ENCODE measurements around the gene MYH6. TPM values are rescaled to one million over a fixed set of nuclear protein-coding genes. Genes with fewer than 3 reads are reported as not detected.

MYH6 gene
- total and polyA plus RNA-seq, 8 donors = 0.03 to 1.5 (median 0.05) TPM; not detected in 3

DNA sequence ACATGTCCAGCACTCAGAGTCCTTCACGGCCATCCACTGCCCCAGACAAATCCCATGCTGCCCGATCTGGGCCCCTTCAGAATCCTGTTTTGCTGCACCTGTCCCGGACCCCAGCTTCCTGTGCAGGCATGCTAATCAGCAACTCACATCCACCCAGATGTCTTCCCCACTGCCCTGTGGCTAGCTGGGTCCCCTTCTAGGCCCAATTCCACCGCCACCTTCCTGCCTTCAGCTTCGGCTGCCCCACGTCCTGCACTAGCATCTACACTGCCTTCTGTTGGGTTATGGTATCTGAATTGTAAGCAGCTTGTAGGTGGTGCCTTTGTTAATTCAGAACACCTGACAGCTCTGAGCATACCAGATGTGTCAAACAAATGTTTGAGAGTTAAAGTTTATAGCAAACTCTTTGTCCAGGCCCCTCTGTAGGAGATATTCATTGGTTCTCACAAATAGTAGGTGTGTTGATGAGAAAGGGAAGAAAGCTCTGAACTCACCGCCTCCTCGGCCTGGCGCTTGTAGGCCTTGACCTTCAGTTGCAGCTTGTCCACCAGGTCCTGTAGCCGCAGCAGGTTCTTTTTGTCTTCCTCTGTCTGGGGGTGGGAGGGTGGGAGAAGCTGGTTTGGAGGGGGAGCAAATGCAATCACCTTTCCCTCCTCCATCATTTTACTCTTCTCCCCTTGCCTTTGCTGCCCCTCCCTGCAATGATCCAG is 25.2 kb downstream of the MYH6 start:
- intact Hi-C loops (cut with DNase I) = no loop called here
- no peak for ATAC-seq
- Histone ChIP-seq H3K36me3 (no peaks in the 10 kb centered on the region), H3K27ac (no peak overlapping the region), H3K4me1 (no peaks in the 10 kb centered on the region), H3K4me3 (no peak overlapping the region), H3K27me3 (peaks cover 0 to 36% of the 10 kb centered on the region in 2 donors), H3K9me3 (no peaks in the 10 kb centered on the region)
- TF ChIP-seq, protein P1, sequence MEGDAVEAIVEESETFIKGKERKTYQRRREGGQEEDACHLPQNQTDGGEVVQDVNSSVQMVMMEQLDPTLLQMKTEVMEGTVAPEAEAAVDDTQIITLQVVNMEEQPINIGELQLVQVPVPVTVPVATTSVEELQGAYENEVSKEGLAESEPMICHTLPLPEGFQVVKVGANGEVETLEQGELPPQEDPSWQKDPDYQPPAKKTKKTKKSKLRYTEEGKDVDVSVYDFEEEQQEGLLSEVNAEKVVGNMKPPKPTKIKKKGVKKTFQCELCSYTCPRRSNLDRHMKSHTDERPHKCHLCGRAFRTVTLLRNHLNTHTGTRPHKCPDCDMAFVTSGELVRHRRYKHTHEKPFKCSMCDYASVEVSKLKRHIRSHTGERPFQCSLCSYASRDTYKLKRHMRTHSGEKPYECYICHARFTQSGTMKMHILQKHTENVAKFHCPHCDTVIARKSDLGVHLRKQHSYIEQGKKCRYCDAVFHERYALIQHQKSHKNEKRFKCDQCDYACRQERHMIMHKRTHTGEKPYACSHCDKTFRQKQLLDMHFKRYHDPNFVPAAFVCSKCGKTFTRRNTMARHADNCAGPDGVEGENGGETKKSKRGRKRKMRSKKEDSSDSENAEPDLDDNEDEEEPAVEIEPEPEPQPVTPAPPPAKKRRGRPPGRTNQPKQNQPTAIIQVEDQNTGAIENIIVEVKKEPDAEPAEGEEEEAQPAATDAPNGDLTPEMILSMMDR (IDR thresholded peaks at IDR 0.05) = no peak
- no peak for DNase-seq

DNA sequence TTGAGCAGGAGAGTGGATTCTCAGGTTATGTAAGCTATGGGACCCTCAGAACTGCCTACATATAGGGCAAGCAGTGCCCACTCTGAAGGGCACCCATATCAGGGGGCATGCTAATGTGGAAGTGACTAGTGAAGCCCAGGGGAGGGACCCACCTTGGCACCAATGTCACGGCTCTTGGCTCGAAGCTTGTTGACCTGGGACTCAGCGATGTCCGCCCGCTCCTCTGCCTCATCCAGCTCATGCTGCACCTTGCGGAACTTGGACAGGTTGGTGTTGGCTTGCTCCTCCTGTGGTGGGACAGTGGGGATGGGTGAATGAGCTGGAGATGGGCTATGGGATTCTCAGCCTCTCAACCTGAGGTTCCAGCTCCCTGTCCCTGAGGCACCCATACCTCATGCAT is 25.8 kb downstream of the MYH6 start:
- Histone ChIP-seq H3K27ac (no peak overlapping the region), H3K4me3 (no peak overlapping the region), H3K36me3 (no peaks in the 10 kb centered on the region), H3K9me3 (no peaks in the 10 kb centered on the region), H3K27me3 (peaks cover 0 to 36% of the 10 kb centered on the region in 2 donors), H3K4me1 (no peaks in the 10 kb centered on the region)
- ATAC-seq (no peak), DNase-seq (no peak)
- TF ChIP-seq, protein P1 (IDR thresholded peaks at IDR 0.05) = no peak
- intact Hi-C loops (cut with DNase I) = no loop called here

DNA sequence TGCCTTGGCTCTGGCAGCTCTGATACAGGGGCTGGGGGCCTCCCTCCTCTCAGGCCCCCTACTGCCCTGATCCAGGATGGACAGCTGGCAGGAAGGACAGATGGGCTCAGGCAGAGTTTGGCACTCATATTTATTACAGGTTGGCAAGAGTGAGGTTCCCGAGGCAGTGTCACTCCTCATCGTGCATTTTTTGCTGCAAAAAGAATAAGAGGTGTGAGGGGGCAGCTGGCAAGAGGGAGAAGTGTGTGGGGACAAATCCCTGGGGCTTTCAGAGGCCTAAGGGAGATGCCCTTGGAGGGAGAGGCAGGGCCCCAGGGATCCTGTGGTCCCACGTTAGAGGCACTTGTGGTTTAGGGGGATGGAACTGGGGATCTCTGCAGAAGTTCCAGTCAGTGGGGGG is 26.2 kb downstream of the MYH6 start:
- no peak overlapping the region for H3K4me3 ChIP-seq
- intact Hi-C loops (cut with DNase I) = no loop called here
- H3K4me1 ChIP-seq = no peaks in the 10 kb centered on the region
- H3K9me3 ChIP-seq = no peaks in the 10 kb centered on the region
- peaks cover 0 to 36% of the 10 kb centered on the region in 2 donors for H3K27me3 ChIP-seq
- no peak overlapping the region for H3K27ac ChIP-seq
- no peak for ATAC-seq
- H3K36me3 ChIP-seq = no peaks in the 10 kb centered on the region
- TF ChIP-seq, protein P1 (IDR thresholded peaks at IDR 0.05) = no peak
- DNase-seq = no peak

DNA sequence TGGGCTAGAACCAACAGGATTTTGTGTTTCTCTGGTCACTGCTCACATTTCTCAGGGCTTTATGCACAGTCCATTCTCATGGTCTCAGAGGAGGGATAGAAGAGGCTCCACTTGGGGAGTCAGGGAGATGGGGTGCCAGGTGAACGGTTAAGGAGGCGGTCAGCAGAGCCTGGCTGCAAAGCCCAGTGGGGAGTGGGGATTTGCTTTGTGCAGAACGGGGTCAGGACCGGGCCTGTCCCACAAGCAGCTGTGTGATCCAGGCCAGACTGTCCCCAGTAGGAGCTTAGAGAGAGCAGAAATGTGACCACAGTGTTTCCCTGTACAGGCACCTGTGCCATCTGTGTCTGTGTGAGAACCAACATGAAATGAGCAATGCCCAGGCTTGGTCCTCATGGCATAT is 27.1 kb downstream of the MYH6 start:
- Histone ChIP-seq H3K36me3 (no peaks in the 10 kb centered on the region), H3K9me3 (no peaks in the 10 kb centered on the region), H3K4me3 (no peak overlapping the region), H3K27me3 (peaks cover 0 to 36% of the 10 kb centered on the region in 2 donors), H3K4me1 (no peaks in the 10 kb centered on the region), H3K27ac (no peak overlapping the region)
- intact Hi-C loops (cut with DNase I) = no loop called here
- DNase-seq (no peak), ATAC-seq (no peak)
- TF ChIP-seq, protein P1 (IDR thresholded peaks at IDR 0.05) = no peak

DNA sequence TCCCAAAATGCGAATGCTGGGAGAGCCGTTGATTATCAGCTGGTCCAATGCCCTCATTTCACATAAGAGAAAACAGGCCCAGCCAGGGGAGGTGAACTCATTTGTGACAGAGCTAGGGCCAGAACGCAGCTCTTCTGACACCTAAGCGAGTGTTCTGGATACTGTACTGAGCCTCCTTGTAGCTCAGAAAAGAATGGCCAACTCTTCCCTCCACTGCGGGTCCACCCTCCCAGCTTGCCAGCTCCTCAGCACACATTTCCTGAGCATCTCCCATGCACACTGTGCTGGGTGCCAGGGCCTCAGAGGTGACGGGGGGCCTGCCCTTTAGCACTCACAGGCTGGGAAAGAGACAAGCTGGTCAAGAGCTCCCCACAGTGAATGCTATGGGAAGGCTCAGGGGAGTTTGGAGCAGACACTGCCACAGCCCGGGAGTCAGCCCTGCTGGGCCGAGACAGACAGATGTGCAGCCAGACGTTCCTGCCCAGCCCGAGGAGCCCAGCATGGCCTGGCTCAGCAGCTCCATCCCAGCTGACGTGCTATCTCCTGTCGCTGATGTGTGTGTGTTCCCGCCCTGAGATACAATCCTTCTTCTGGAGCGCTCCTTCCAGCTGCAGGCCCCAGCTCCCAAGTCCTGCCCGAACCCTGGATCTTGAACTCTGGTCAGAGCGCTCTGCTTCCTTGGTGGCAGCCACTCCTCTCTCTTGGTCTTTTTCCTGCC is 27.7 kb downstream of the MYH6 start:
- no peak for DNase-seq
- ATAC-seq = peak; percentile 5
- H3K9me3 ChIP-seq = no peaks in the 10 kb centered on the region
- H3K27me3 ChIP-seq = peaks cover 0 to 36% of the 10 kb centered on the region in 2 donors
- H3K36me3 ChIP-seq = no peaks in the 10 kb centered on the region
- H3K4me3 ChIP-seq = no peak overlapping the region
- H3K27ac ChIP-seq = no peak overlapping the region
- TF ChIP-seq, protein P1 (IDR thresholded peaks at IDR 0.05) = no peak
- intact Hi-C loops (cut with DNase I) = no loop called here
- H3K4me1 ChIP-seq = no peaks in the 10 kb centered on the region
